IPS DF 19.7 (cell line): ENCODE results near the gene RFLNA.

Experiments used
- DNase-seq: peaks from one replicate; pipeline ENCODE4 v3.0.0-alpha.2; 2013; ENCODE audit warnings: low read depth, low spot score

Gene RFLNA

GRCh38 chr12:124336742-124337520, 42.0 kb downstream of the RFLNA start:
- DNase-seq: no peak

- DNase-seq: no peak
Observed at GRCh38 chr12:124337622-124338021, 42.7 kb downstream of the RFLNA start.

- DNase-seq: no peak
Observed at GRCh38 chr12:124338448-124338847, 43.6 kb downstream of the RFLNA start.

- no peak for DNase-seq
Observed at GRCh38 chr12:124338876-124339603, 44.1 kb downstream of the RFLNA start.

GRCh38 chr12:124340080-124340900, 45.4 kb downstream of the RFLNA start:
- no peak for DNase-seq

GRCh38 chr12:124341645-124342069, 46.8 kb downstream of the RFLNA start:
- DNase-seq: no peak

GRCh38 chr12:124344022-124344421, 49.1 kb downstream of the RFLNA start:
- DNase-seq: no peak

GRCh38 chr12:124344526-124344925, 49.6 kb downstream of the RFLNA start:
- no peak for DNase-seq

GRCh38 chr12:124345795-124346194, 50.9 kb downstream of the RFLNA start:
- no peak for DNase-seq

- DNase-seq: no peak
Observed at GRCh38 chr12:124346425-124347168, 51.7 kb downstream of the RFLNA start.

GRCh38 chr12:124347335-124347734, 52.4 kb downstream of the RFLNA start:
- no peak for DNase-seq

GRCh38 chr12:124347805-124348658, 53.1 kb downstream of the RFLNA start:
- DNase-seq: no peak

- DNase-seq: no peak
Observed at GRCh38 chr12:124348659-124349380, 53.9 kb downstream of the RFLNA start.

- no peak for DNase-seq
Observed at GRCh38 chr12:124350491-124350890, 55.6 kb downstream of the RFLNA start.

- DNase-seq: no peak
Observed at GRCh38 chr12:124351422-124351821, 56.5 kb downstream of the RFLNA start.

GRCh38 chr12:124352257-124352656, 57.4 kb downstream of the RFLNA start:
- no peak for DNase-seq

GRCh38 chr12:124352839-124353238, 57.9 kb downstream of the RFLNA start:
- DNase-seq: no peak

- DNase-seq: no peak
Observed at GRCh38 chr12:124354400-124354799, 59.5 kb downstream of the RFLNA start.

GRCh38 chr12:124356221-124356620, 61.3 kb downstream of the RFLNA start:
- DNase-seq: no peak

- no peak for DNase-seq
Observed at GRCh38 chr12:124357616-124358015, 62.7 kb downstream of the RFLNA start.
